Stimulated activated CD8-positive, alpha-beta memory T cell treated with anti-CD3 and anti-CD28 coated beads, Interleukin-4, amount 100 ng/mL, for 24 hours (primary cell): Measurements from ENCODE around the gene KCNK4.

Experiments
- DNase-seq: peaks from one replicate; pipeline ENCODE4 v3.0.0-alpha.2; 2020; ENCODE audit warnings: low read depth

Gene KCNK4

GRCh38 chr11:64327993-64328392, 36.9 kb downstream of the KCNK4 start:
- no peak for DNase-seq

- DNase-seq: no peak
Measured at GRCh38 chr11:64330888-64331287, 39.8 kb downstream of the KCNK4 start.

GRCh38 chr11:64331569-64332371, 40.7 kb downstream of the KCNK4 start:
- DNase-seq: peak; percentile 71

- DNase-seq: no peak
Measured at GRCh38 chr11:64333556-64333955, 42.5 kb downstream of the KCNK4 start.

GRCh38 chr11:64334764-64335735, 43.9 kb downstream of the KCNK4 start:
- no peak for DNase-seq

GRCh38 chr11:64337538-64338249, 46.6 kb downstream of the KCNK4 start:
- DNase-seq: no peak

- DNase-seq: no peak
Measured at GRCh38 chr11:64338716-64339115, 47.6 kb downstream of the KCNK4 start.

GRCh38 chr11:64339286-64339685, 48.2 kb downstream of the KCNK4 start:
- DNase-seq: no peak

- peak; percentile 74 for DNase-seq
Measured at GRCh38 chr11:64339754-64340408, 48.8 kb downstream of the KCNK4 start, which contains the start of gene CCDC88B. TSS of gene CCDC88B (plus strand) at chr11:64340204. CDS start at chr11:64340267, 63 bp downstream.

GRCh38 chr11:64340671-64341335, 49.7 kb downstream of the KCNK4 start:
- DNase-seq: peak; percentile 73

GRCh38 chr11:64341429-64341828, 50.3 kb downstream of the KCNK4 start:
- DNase-seq: no peak

GRCh38 chr11:64341851-64342791, 51.0 kb downstream of the KCNK4 start:
- DNase-seq: peak; percentile 84

- DNase-seq: no peak
Measured at GRCh38 chr11:64342869-64343745, 52.0 kb downstream of the KCNK4 start.

GRCh38 chr11:64343767-64344559, 52.9 kb downstream of the KCNK4 start:
- DNase-seq: no peak

- no peak for DNase-seq
Measured at GRCh38 chr11:64344787-64345186, 53.7 kb downstream of the KCNK4 start.

- no peak for DNase-seq
Measured at GRCh38 chr11:64347193-64347867, 56.2 kb downstream of the KCNK4 start.

GRCh38 chr11:64348383-64349024, 57.4 kb downstream of the KCNK4 start:
- DNase-seq: no peak
